ENCODE data around the gene MAML2.

DNA sequence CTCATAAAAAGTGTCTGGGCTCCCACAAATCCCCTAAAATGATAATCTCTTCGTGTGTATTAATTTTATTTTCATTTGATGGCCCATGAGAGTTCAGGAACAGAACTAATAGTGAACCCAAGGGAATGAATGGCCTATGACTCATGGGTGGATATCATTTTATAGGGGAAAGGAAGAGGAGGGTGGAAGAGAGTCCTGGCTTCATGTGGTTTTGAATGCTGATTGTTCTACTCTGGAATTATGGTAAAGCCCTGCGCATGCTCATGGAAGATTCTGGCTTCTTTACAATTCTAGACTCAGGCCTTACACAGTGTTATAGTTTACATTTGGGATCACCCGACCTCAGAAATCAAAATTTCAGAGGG is 35.2 kb downstream of the MAML2 start:
- TF ChIP-seq POLR2A (IDR thresholded peaks at IDR 0.05) = no peak
- TF ChIP-seq, protein P1, sequence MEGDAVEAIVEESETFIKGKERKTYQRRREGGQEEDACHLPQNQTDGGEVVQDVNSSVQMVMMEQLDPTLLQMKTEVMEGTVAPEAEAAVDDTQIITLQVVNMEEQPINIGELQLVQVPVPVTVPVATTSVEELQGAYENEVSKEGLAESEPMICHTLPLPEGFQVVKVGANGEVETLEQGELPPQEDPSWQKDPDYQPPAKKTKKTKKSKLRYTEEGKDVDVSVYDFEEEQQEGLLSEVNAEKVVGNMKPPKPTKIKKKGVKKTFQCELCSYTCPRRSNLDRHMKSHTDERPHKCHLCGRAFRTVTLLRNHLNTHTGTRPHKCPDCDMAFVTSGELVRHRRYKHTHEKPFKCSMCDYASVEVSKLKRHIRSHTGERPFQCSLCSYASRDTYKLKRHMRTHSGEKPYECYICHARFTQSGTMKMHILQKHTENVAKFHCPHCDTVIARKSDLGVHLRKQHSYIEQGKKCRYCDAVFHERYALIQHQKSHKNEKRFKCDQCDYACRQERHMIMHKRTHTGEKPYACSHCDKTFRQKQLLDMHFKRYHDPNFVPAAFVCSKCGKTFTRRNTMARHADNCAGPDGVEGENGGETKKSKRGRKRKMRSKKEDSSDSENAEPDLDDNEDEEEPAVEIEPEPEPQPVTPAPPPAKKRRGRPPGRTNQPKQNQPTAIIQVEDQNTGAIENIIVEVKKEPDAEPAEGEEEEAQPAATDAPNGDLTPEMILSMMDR (IDR thresholded peaks at IDR 0.05 in 8 of 11, conservative IDR thresholded peaks at IDR 0.05 in 3 of 11) = no peak

Data from spleen (tissue), 7 donors.